SJSA1 (cell line): ENCODE data around the gene TULP4. TPM values are rescaled to one million over a fixed set of nuclear protein-coding genes. Genes with fewer than 3 reads are reported as not detected.
"Not testable (repeated sequence)": the region's sequence is repeated elsewhere in the genome, so short reads cannot be mapped to it uniquely, and the experiment has no call there.

Source experiments
- DNase-seq, 2 experiments: peaks; one replicate each; pipeline ENCODE4 v3.0.0-alpha.2; 2015 to 2020; ENCODE audit warnings: low spot score in 2 of 2, low read depth in 1 of 2
- H3K27ac ChIP-seq: fragments of 250-450 bp; sonication (Bioruptor Pico); 2 replicates; pipeline ENCODE4 v1.5.1; 2020; ENCODE audit warnings: mild to moderate bottlenecking, moderate library complexity
- H3K27me3 ChIP-seq: fragments of 250-450 bp; sonication (Bioruptor Pico); replicated peaks from 2 replicates; pipeline ENCODE4 v1.5.1; 2020; ENCODE audit warnings: mild to moderate bottlenecking, moderate library complexity
- H3K36me3 ChIP-seq: fragments of 250-450 bp; sonication (Bioruptor Pico); 2 replicates; pipeline ENCODE4 v1.5.1; 2020; ENCODE audit warnings: mild to moderate bottlenecking
- H3K4me1 ChIP-seq: fragments of 250-450 bp; sonication (Bioruptor Pico); replicated peaks from 2 replicates; pipeline ENCODE4 v1.6.1; 2021; ENCODE audit warnings: mild to moderate bottlenecking
- H3K4me3 ChIP-seq: fragments of 250-450 bp; sonication (Bioruptor Pico); 2 replicates; pipeline ENCODE4 v1.5.1; 2020; ENCODE audit warnings: mild to moderate bottlenecking
- H3K9me3 ChIP-seq: fragments of 250-450 bp; sonication (Bioruptor Pico); replicated peaks from 2 replicates; pipeline ENCODE4 v1.5.1; 2020; ENCODE audit warnings: mild to moderate bottlenecking
- total RNA-seq: library from RNA; depleted of rRNA; stranded (reverse); fragments of >200 nt; shearing (Covaris generic); gene quantifications from 2 replicates; pipeline ENCODE4 v1.2.3, GENCODE V29; 2014

The TULP4 gene
- total RNA-seq, 1 experiment from 2014 or later, result 70.1 TPM

- Histone ChIP-seq H3K27me3 (no peaks in the 10 kb centered on the region), H3K36me3 (no peaks in the 10 kb centered on the region), H3K27ac (no peak overlapping the region), H3K4me1 (no peaks in the 10 kb centered on the region; the same call in 1 of the 2 replicates), H3K9me3 (peaks cover 6% of the 10 kb centered on the region; the same call in 1 of the 2 replicates), H3K4me3 (no peak overlapping the region)
- no peak for DNase-seq
Observed at GRCh38 chr6:158347335-158347734, 35.1 kb downstream of the TULP4 start.

DNA sequence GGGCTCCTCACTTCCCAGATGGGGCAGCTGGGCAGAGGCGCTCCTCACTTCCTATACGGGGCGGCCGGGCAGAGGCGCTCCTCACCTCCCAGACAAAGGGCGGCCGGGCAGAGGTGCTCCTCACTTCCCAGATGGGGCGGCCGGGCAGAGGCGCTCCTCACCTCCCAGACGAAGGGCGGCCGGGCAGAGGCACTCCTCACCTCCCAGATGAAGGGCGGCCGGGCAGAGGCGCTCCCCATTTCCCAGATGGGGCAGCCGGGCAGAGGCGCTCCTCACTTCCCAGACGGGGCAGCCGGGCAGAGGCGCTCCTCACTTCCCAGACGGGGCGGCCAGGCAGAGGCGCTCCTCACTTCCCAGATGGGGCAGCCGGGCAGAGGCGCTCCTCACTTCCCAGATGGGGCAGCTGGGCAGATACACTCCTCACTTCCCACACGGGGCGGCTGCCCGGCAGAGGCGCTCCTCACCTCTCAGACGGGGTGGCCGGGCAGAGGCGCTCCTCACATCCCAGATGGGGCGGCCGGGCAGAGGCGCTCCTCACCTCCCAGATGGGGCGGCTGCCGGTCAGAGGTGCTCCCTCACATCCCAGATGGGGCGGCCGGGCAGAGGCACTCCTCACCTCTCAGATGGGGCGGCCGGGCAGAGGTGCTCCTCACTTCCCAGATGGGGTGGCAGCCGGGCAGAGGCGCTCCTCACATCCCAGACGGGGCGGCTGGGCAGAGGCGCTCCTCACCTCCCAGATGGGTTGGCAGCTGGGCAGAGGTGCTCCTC lies 36.7 kb downstream of the TULP4 start:
- not testable (repeated sequence) for H3K36me3 ChIP-seq, H3K4me3 ChIP-seq, H3K4me1 ChIP-seq, DNase-seq, H3K9me3 ChIP-seq, H3K27ac ChIP-seq, H3K27me3 ChIP-seq

DNA sequence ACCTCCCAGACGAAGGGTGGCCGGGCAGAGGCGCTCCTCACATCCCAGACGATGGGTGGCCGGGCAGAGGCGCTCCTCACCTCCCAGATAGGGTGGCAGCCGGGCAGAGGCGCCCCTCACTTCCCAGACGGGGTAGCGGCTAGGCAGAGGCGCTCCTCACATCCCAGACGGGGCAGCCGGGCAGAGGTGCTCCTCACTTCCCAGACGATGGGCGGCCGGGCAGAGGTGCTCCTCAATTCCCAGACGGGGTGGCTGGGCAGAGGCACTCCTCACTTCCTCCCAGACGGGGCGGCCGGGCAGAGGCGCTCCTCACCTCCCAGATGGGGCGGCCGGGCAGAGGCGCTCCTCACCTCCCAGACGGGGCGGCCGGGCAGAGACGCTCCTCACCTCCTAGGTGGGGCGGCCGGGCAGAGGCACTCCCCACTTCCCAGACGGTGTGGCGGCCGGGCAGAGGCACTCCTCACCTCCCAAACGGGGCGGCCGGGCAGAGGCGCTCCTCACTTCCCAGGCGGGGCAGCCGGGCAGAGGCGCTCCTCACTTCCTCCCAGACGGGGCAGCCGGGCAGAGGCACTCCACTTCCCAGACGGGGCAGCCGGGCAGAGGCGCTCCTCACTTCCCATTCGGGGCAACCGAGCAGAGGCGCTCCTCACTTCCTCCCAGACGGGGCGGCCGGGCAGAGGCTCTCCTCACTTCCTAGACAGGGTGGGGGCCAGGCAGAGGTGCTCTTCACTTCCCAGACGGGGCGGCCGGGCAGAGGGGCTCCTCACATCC lies 37.4 kb downstream of the TULP4 start:
- H3K27ac ChIP-seq, DNase-seq, H3K4me1 ChIP-seq, H3K36me3 ChIP-seq, H3K4me3 ChIP-seq, H3K27me3 ChIP-seq, H3K9me3 ChIP-seq: not testable (repeated sequence)

- not testable (repeated sequence) for H3K4me3 ChIP-seq, H3K36me3 ChIP-seq, H3K9me3 ChIP-seq, H3K27ac ChIP-seq, DNase-seq, H3K4me1 ChIP-seq, H3K27me3 ChIP-seq
Observed at GRCh38 chr6:158350731-158351130, 38.5 kb downstream of the TULP4 start.

GRCh38 chr6:158353883-158354877 lies 41.9 kb downstream of the TULP4 start:
- DNase-seq, result no peak
- H3K4me1 ChIP-seq, result peaks cover 7% of the 10 kb centered on the region; the same call in 1 of the 2 replicates
- no peak overlapping the region for H3K27ac ChIP-seq
- H3K9me3 ChIP-seq, result peaks cover 4% of the 10 kb centered on the region; the same call in 1 of the 2 replicates
- no peaks in the 10 kb centered on the region for H3K27me3 ChIP-seq
- no peak overlapping the region for H3K4me3 ChIP-seq
- no peaks in the 10 kb centered on the region for H3K36me3 ChIP-seq

DNA sequence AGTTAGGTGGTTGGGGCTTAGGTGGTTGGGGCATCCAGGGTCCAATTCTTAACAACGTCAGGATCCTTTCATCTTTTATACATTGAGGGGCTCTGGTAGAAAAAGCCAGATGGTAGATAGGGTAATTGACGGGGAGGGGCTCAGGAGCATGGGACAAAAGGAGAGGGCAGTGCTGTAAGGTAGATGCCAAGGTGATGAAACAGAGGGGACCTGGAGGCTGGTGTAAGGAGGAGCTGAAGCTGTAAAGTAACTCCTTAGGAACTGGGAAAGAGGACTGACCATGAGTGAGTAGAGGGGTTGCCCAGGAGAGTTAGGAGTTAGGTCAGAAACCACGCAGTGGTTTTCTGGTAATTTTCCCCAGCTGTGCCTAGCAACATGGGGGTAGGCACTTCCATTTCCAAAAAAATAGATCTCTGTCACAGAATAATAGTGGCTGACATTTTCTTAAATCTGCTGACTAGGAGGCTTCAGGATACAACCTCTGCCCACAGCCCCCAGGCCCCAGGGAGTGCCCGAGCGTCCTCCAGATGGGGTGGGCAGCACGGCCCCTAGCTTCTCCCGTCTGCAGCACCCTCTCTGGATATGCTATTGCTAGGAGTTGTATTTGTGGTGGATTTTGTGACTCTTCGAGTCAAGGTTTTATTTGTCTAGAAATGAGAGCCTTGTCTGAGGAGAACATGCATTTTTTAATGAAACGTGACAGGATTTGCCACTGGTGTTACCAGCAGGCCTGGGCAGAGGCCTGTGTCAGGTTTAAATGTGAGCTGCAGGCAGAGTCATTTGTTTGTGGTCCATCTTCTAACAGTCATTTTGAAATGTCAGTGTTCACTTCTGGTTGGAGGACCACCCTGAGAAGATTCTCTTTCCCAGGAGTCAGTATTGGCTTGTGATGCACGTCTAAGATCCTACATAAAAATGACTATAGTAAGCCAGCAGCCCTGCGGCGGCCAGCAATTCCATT lies 44.6 kb downstream of the TULP4 start:
- Histone ChIP-seq H3K9me3 (no peaks in the 10 kb centered on the region; the same call in 1 of the 2 replicates), H3K27ac (no peak overlapping the region), H3K27me3 (no peaks in the 10 kb centered on the region), H3K4me1 (peaks cover 7% of the 10 kb centered on the region; the same call in 1 of the 2 replicates), H3K36me3 (no peaks in the 10 kb centered on the region), H3K4me3 (no peak overlapping the region)
- no peak for DNase-seq

GRCh38 chr6:158357570-158358216 lies 45.4 kb downstream of the TULP4 start:
- no peaks in the 10 kb centered on the region for H3K36me3 ChIP-seq
- H3K27ac ChIP-seq, result no peak overlapping the region
- H3K27me3 ChIP-seq, result no peaks in the 10 kb centered on the region
- no peak for DNase-seq
- H3K9me3 ChIP-seq, result no peaks in the 10 kb centered on the region; the same call in 1 of the 2 replicates
- peaks cover 7% of the 10 kb centered on the region; the same call in 1 of the 2 replicates for H3K4me1 ChIP-seq
- H3K4me3 ChIP-seq, result no peak overlapping the region

DNA sequence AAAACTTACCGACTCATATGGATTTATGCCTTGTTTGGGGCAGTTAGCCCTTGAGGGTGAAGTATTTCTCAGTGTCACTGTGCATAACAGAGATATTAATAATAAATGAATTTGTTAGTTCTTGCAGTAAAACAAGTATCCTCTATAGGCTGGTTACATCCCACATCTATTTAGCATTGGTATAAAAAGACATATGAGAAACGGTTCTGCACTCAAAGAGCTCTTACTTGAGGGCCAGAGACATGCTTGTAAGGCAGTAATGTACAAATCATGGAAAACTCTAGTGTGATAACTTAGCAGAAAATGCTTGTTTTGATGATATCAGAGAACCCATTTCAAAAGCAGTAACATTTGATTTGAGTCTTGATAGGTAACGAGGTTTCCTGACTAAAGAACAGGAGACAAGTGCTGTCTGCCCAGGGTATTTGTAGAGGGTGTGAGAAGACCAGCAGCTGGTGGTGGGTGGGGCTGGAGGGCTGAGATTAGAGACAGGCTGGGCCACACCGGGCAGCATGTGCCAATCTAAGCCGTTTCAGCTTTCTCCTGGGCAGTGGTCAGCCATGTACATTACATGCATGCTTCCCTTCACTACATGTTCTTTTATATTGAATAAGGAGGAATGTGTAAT lies 46.3 kb downstream of the TULP4 start:
- no peak overlapping the region for H3K4me3 ChIP-seq
- H3K27ac ChIP-seq, result no peak overlapping the region
- DNase-seq, result no peak
- H3K36me3 ChIP-seq, result no peaks in the 10 kb centered on the region
- no peaks in the 10 kb centered on the region for H3K27me3 ChIP-seq
- no peaks in the 10 kb centered on the region; the same call in 1 of the 2 replicates for H3K9me3 ChIP-seq
- peaks cover 7% of the 10 kb centered on the region; the same call in 1 of the 2 replicates for H3K4me1 ChIP-seq

- Histone ChIP-seq H3K36me3 (no peaks in the 10 kb centered on the region), H3K9me3 (peaks cover 5% of the 10 kb centered on the region; the same call in 1 of the 2 replicates), H3K27ac (no peak overlapping the region), H3K4me3 (no peak overlapping the region), H3K4me1 (peaks cover 6% of the 10 kb centered on the region; the same call in 1 of the 2 replicates), H3K27me3 (no peaks in the 10 kb centered on the region)
- no peak for DNase-seq
Observed at GRCh38 chr6:158361068-158361467, 48.8 kb downstream of the TULP4 start.

DNA sequence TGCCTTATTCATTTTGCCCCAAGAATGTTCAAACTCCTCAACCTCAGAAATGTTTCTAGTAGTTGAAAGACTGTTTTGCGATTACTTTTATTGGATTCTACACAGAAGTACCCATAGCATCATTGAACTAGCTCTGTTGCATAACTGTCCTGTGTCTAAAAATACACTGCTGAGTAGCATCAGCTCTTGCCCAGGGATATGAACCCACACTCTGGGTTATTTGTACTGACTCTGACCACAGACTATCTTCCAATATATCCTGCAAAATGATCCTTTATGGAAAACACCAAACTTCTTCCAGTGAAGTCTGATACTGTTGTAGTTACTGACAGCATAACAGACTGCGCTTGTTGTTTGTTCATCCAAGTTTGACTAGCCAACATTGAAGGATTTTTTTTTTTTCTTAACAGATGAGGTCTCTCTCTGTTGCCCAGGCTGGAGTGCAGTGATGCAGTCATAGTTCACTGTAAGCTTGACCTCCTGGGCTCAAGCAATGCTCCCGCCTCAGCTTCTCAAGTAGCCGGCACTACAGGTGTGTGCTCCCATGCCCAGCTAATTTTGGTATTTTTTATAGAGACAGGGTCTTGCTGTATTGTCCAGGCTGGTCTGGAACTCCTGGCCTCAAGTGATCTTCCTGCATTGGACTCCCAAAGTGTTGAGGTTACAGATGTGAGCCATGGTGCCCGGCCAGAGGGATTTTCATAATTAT lies 49.9 kb downstream of the TULP4 start:
- no peak for DNase-seq
- Histone ChIP-seq H3K27me3 (no peaks in the 10 kb centered on the region), H3K9me3 (peaks cover 5% of the 10 kb centered on the region; the same call in 1 of the 2 replicates), H3K4me3 (no peak overlapping the region), H3K27ac (no peak overlapping the region), H3K36me3 (no peaks in the 10 kb centered on the region), H3K4me1 (0 out of 2 replicates have a peak, but pooled peaks cover 3% of the 10 kb centered on the region)

- no peaks in the 10 kb centered on the region for H3K4me1 ChIP-seq
- H3K27me3 ChIP-seq, result no peaks in the 10 kb centered on the region
- no peak for DNase-seq
- H3K27ac ChIP-seq, result no peak overlapping the region
- no peak overlapping the region for H3K4me3 ChIP-seq
- H3K9me3 ChIP-seq, result peaks cover 5% of the 10 kb centered on the region; the same call in 1 of the 2 replicates
- H3K36me3 ChIP-seq, result no peaks in the 10 kb centered on the region
Observed at GRCh38 chr6:158366363-158366762, 54.1 kb downstream of the TULP4 start.
